Measurements from ENCODE around the gene CCS. TPM values are rescaled to one million over a fixed set of nuclear protein-coding genes. Genes with fewer than 3 reads are reported as not detected.

The CCS gene
- total RNA-seq, 3 donors from 2014 or later (not counting 1 experiment from before 2014, with no cell fraction given), result 27.1 to 35.6 (median 32.4) TPM

- no peak within 1 kb of the TSS for H3K27ac ChIP-seq (ENCODE audit: low read length)
- Mint-ChIP-seq H3K4me1 (peaks cover 4 to 9% of the 10 kb centered on the region in 2 donors), H3K36me3 (no peaks in the 10 kb centered on the region), H3K27me3 (ENCODE audit: low read depth in 2 of 2) (no peaks in the 10 kb centered on the region), H3K4me3 (peak within 1 kb of the TSS; percentile 85), H3K9me3 (no peaks in the 10 kb centered on the region), H3K27ac (peak within 1 kb of the TSS; percentile 41 to 71)
- no peaks in the 10 kb centered on the region for H3K9me3 ChIP-seq (ENCODE audit: control insufficient read depth, insufficient read depth, low read length)
- peak within 1 kb of the TSS; percentile 28 for H3K4me3 ChIP-seq (ENCODE audit: low read length)
- TF ChIP-seq CTCF (IDR thresholded peaks at IDR 0.05), result no peak
- WGBS (ENCODE audit: insufficient coverage), result 5% methylated on average over 77 of the region's 77 CpGs
- H3K4me1 ChIP-seq (ENCODE audit: control insufficient read depth, insufficient read depth, low read length), result peaks cover 13% of the 10 kb centered on the region
- intact Hi-C loops (cut with micrococcal nuclease), result no loop called here
- H3K27me3 ChIP-seq (ENCODE audit: control insufficient read depth, insufficient read depth, low read length), result no peaks in the 10 kb centered on the region
- DNase-seq (peak; percentile 71 to 81), ATAC-seq (peak; percentile 70 to 98 (median 97))
- H3K36me3 ChIP-seq (ENCODE audit: control insufficient read depth, insufficient read depth, low read length), result no peaks in the 10 kb centered on the region
Measured at GRCh38 chr11:66568124-66568916, 24.7 kb upstream of the CCS start, which contains the start of gene CTSF. Gene CTSF, minus strand, starts transcription at chr11:66568606. Its CDS starts 120 bp downstream, at chr11:66568486.

- no peak for ATAC-seq
- no peak overlapping the region for H3K4me3 Mint-ChIP-seq
Measured at GRCh38 chr11:66569076-66569475, 23.9 kb upstream of the CCS start.

GRCh38 chr11:66570079-66570849 lies 22.7 kb upstream of the CCS start:
- H3K9me3 ChIP-seq (ENCODE audit: control insufficient read depth, insufficient read depth, low read length), result no peaks in the 10 kb centered on the region
- Mint-ChIP-seq H3K4me3 (no peak overlapping the region), H3K9me3 (no peaks in the 10 kb centered on the region), H3K36me3 (no peaks in the 10 kb centered on the region), H3K4me1 (peaks cover 4 to 9% of the 10 kb centered on the region in 2 donors), H3K27ac (no peak overlapping the region), H3K27me3 (ENCODE audit: low read depth in 2 of 2) (peaks cover 14 to 18% of the 10 kb centered on the region in 2 donors)
- ATAC-seq, result no peak
- WGBS (ENCODE audit: insufficient coverage), result 70% methylated on average over 4 of the region's 5 CpGs
- DNase-seq, result no peak
- H3K4me3 ChIP-seq (ENCODE audit: low read length), result no peak overlapping the region
- intact Hi-C loops (cut with micrococcal nuclease), result no loop called here
- no peaks in the 10 kb centered on the region for H3K27me3 ChIP-seq (ENCODE audit: control insufficient read depth, insufficient read depth, low read length)
- H3K36me3 ChIP-seq (ENCODE audit: control insufficient read depth, insufficient read depth, low read length), result no peaks in the 10 kb centered on the region
- peaks cover 13% of the 10 kb centered on the region for H3K4me1 ChIP-seq (ENCODE audit: control insufficient read depth, insufficient read depth, low read length)
- H3K27ac ChIP-seq (ENCODE audit: low read length), result no peak overlapping the region
- no peak for TF ChIP-seq CTCF (IDR thresholded peaks at IDR 0.05)

More at GRCh38 chr11:66569076-66569475, 23.9 kb upstream of the CCS start:
- peaks cover 3 to 6% of the 10 kb centered on the region in 2 donors for H3K27me3 Mint-ChIP-seq (ENCODE audit: low read depth in 2 of 2)
- Histone ChIP-seq H3K9me3 (ENCODE audit: control insufficient read depth, insufficient read depth, low read length) (no peaks in the 10 kb centered on the region), H3K27ac (ENCODE audit: low read length) (no peak overlapping the region), H3K36me3 (ENCODE audit: control insufficient read depth, insufficient read depth, low read length) (no peaks in the 10 kb centered on the region), H3K4me3 (ENCODE audit: low read length) (no peak overlapping the region), H3K4me1 (ENCODE audit: control insufficient read depth, insufficient read depth, low read length) (peaks cover 13% of the 10 kb centered on the region), H3K27me3 (ENCODE audit: control insufficient read depth, insufficient read depth, low read length) (no peaks in the 10 kb centered on the region)
- intact Hi-C loops (cut with micrococcal nuclease), result no loop called here
- DNase-seq, result no peak
- H3K9me3 Mint-ChIP-seq, result no peaks in the 10 kb centered on the region
- no peaks in the 10 kb centered on the region for H3K36me3 Mint-ChIP-seq
- WGBS (ENCODE audit: insufficient coverage), result 86% methylated on average over 7 of the region's 7 CpGs
- peaks cover 4 to 9% of the 10 kb centered on the region in 2 donors for H3K4me1 Mint-ChIP-seq
- H3K27ac Mint-ChIP-seq, result peak overlapping the region in 1 of 2 donors; percentile 71
- no peak for TF ChIP-seq CTCF (IDR thresholded peaks at IDR 0.05)
